Calu3 (cell line): ENCODE results near the gene ARL14EP. TPM values are rescaled to one million over a fixed set of nuclear protein-coding genes. Genes with fewer than 3 reads are reported as not detected.

Experiments
- BruUV-seq: library from RNA; stranded (reverse); fragments of 400-500 nt; replicated peaks from 2 replicates; lab custom pipeline; 2021; lab: Mats Ljungman, UMichigan
- CTCF ChIA-PET: fragments of 300-600 bp; sonication (Branson Sonifier 250); formaldehyde crosslinking; loops from one replicate; lab custom pipeline; 2022; ENCODE audit warnings: antibody characterized with exemption; lab: Charles Lee
- DNase-seq: peaks from one replicate; pipeline ENCODE4 v3.0.0; 2022
- H3K27ac Mint-ChIP-seq: one replicate; pipeline ENCODE4 v1.8.0; 2022; ENCODE audit warnings: mixed read lengths; ENCODE audit not compliant: unreplicated experiment
- H3K27me3 Mint-ChIP-seq: one replicate; pipeline ENCODE4 v1.8.0; 2022; ENCODE audit warnings: mixed read lengths; ENCODE audit not compliant: unreplicated experiment
- H3K36me3 Mint-ChIP-seq: one replicate; pipeline ENCODE4 v1.8.0; 2022; ENCODE audit warnings: mild to moderate bottlenecking, moderate library complexity, mixed read lengths; ENCODE audit not compliant: insufficient read depth, unreplicated experiment
- H3K4me1 Mint-ChIP-seq: one replicate; pipeline ENCODE4 v1.8.0; 2022; ENCODE audit warnings: mild to moderate bottlenecking, low read depth, mixed read lengths; ENCODE audit not compliant: unreplicated experiment
- H3K4me3 Mint-ChIP-seq: one replicate; pipeline ENCODE4 v1.8.0; 2022; ENCODE audit warnings: mild to moderate bottlenecking, low read depth, moderate library complexity, mixed read lengths; ENCODE audit not compliant: unreplicated experiment
- H3K9me3 Mint-ChIP-seq: one replicate; pipeline ENCODE4 v1.8.0; 2022; ENCODE audit warnings: low read depth, mixed read lengths; ENCODE audit not compliant: unreplicated experiment
- intact Hi-C: fragments of 100-400 bp; cut with micrococcal nuclease; formaldehyde crosslinking; loops from one replicate; pipeline ENCODE4 v1.10.0; 2022; ENCODE audit not compliant: unreplicated experiment
- total RNA-seq: library from RNA; stranded (reverse); gene quantifications from 2 replicates; pipeline ENCODE4 v1.2.3, GENCODE V29; 2022
- TF ChIP-seq, protein P1 (sequence below): fragments of 200-600 bp; IDR thresholded peaks from one replicate; pipeline ENCODE4 v1.8.0; 2022; ENCODE audit warnings: antibody characterized with exemption; ENCODE audit not compliant: unreplicated experiment

ARL14EP gene
- total RNA-seq, 1 experiment from 2014 or later = 17.6 TPM

DNA sequence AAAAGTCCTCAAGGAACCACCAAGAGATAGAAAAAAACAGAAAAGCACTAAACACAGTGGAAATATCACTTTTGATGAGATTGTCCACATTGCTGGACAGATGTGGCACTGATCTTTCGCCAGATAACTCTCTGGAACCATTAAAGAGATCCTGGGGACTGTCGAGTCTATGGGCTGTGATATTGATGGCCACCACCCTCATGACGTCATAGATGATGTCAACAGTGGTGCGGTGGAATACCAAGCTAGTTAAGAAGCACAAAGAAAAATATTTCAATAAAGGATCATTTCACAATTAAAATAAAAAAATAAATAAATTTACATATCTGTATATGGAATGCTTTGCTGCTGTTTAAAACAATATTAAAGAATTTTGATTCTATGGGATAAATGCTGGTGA lies 45.5 kb downstream of the ARL14EP start:
- H3K36me3 Mint-ChIP-seq = no peaks in the 10 kb centered on the region
- no peak overlapping the region for H3K4me3 Mint-ChIP-seq
- H3K9me3 Mint-ChIP-seq = no peaks in the 10 kb centered on the region
- BruUV-seq = no TSS peak
- no peak for DNase-seq
- intact Hi-C loops = no loop called here
- H3K4me1 Mint-ChIP-seq = no peaks in the 10 kb centered on the region
- TF ChIP-seq, protein P1, sequence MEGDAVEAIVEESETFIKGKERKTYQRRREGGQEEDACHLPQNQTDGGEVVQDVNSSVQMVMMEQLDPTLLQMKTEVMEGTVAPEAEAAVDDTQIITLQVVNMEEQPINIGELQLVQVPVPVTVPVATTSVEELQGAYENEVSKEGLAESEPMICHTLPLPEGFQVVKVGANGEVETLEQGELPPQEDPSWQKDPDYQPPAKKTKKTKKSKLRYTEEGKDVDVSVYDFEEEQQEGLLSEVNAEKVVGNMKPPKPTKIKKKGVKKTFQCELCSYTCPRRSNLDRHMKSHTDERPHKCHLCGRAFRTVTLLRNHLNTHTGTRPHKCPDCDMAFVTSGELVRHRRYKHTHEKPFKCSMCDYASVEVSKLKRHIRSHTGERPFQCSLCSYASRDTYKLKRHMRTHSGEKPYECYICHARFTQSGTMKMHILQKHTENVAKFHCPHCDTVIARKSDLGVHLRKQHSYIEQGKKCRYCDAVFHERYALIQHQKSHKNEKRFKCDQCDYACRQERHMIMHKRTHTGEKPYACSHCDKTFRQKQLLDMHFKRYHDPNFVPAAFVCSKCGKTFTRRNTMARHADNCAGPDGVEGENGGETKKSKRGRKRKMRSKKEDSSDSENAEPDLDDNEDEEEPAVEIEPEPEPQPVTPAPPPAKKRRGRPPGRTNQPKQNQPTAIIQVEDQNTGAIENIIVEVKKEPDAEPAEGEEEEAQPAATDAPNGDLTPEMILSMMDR = no peak
- H3K27ac Mint-ChIP-seq = no peak overlapping the region
- CTCF ChIA-PET = no interaction called here
- H3K27me3 Mint-ChIP-seq = peaks cover 8% of the 10 kb centered on the region

GRCh38 chr11:30370164-30370563 lies 47.3 kb downstream of the ARL14EP start:
- Mint-ChIP-seq H3K36me3 (no peaks in the 10 kb centered on the region), H3K4me3 (no peak overlapping the region), H3K9me3 (no peaks in the 10 kb centered on the region), H3K4me1 (no peaks in the 10 kb centered on the region), H3K27me3 (peaks cover 8% of the 10 kb centered on the region), H3K27ac (no peak overlapping the region)
- CTCF ChIA-PET = no interaction called here
- no TSS peak for BruUV-seq
- TF ChIP-seq, protein P1 = no peak
- intact Hi-C loops = no loop called here
- DNase-seq = no peak

- CTCF ChIA-PET = no interaction called here
- TF ChIP-seq, protein P1 = no peak
- intact Hi-C loops = no loop called here
- DNase-seq = no peak
- BruUV-seq = no TSS peak
- no peaks in the 10 kb centered on the region for H3K27me3 Mint-ChIP-seq
- H3K27ac Mint-ChIP-seq = no peak overlapping the region
- H3K36me3 Mint-ChIP-seq = no peaks in the 10 kb centered on the region
- no peaks in the 10 kb centered on the region for H3K4me1 Mint-ChIP-seq
- no peaks in the 10 kb centered on the region for H3K9me3 Mint-ChIP-seq
- H3K4me3 Mint-ChIP-seq = no peak overlapping the region
Measured at GRCh38 chr11:30377347-30377746, 54.4 kb downstream of the ARL14EP start.

- no peak for DNase-seq
- CTCF ChIA-PET = no interaction called here
- TF ChIP-seq, protein P1 = no peak
- H3K27ac Mint-ChIP-seq = no peak overlapping the region
- intact Hi-C loops = no loop called here
- no peaks in the 10 kb centered on the region for H3K36me3 Mint-ChIP-seq
- no peaks in the 10 kb centered on the region for H3K27me3 Mint-ChIP-seq
- BruUV-seq = no TSS peak
- H3K4me3 Mint-ChIP-seq = no peak overlapping the region
- no peaks in the 10 kb centered on the region for H3K4me1 Mint-ChIP-seq
- H3K9me3 Mint-ChIP-seq = no peaks in the 10 kb centered on the region
Measured at GRCh38 chr11:30380846-30381245, 57.9 kb downstream of the ARL14EP start.
